Activated T-cell treated with anti-CD3 and anti-CD28 coated beads, Interleukin-2, amount 50 U/mL, for 48 hours (primary cell): ENCODE results near the gene RBM6.
"Not testable (repeated sequence)": the region's sequence is repeated elsewhere in the genome, so short reads cannot be mapped to it uniquely, and the experiment has no call there.

ENCODE experiments used
- DNase-seq, 2 experiments: peaks; one replicate each; pipeline ENCODE4 v3.0.0-alpha.2; 2020

Gene RBM6

DNA sequence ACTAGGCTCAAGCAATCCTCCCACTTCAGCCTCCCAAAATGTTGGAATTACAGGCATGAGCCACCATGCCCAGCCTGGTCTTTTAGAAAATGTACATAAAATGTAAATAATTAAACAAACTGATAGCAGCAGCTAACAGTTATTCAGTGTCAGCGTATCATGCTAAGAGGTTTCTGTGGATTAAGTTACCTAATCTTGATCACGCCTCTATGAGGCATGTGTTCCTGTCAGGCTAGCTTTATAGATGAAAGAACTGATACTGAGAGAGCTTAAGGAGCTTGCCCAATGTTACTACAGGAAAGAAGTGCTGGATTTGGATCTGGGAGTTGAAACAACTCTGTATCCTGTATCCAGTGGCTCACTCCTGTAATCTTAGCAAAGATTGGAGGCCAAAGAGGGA is 25.0 kb upstream of the RBM6 start:
- no peak for DNase-seq

DNA sequence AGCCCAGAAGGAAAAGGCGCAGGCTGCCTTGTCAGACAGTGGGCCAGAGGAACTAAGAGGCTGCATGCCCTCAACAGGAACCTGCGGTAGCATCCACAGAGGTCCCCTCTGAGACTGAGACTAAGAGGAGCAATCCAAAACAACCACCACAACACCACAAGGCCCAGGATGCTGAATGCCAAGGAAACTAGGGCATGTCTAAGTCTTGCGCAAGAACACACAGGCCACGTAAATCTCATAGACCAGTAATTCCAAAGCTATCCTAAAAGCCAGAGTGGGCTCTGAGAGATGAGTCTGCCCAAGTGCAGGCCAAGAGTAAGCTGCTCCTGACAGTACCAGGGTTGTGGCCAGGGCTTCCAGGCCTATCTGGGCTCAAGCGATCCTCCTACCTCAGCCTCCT is 23.3 kb upstream of the RBM6 start:
- no peak for DNase-seq

DNA sequence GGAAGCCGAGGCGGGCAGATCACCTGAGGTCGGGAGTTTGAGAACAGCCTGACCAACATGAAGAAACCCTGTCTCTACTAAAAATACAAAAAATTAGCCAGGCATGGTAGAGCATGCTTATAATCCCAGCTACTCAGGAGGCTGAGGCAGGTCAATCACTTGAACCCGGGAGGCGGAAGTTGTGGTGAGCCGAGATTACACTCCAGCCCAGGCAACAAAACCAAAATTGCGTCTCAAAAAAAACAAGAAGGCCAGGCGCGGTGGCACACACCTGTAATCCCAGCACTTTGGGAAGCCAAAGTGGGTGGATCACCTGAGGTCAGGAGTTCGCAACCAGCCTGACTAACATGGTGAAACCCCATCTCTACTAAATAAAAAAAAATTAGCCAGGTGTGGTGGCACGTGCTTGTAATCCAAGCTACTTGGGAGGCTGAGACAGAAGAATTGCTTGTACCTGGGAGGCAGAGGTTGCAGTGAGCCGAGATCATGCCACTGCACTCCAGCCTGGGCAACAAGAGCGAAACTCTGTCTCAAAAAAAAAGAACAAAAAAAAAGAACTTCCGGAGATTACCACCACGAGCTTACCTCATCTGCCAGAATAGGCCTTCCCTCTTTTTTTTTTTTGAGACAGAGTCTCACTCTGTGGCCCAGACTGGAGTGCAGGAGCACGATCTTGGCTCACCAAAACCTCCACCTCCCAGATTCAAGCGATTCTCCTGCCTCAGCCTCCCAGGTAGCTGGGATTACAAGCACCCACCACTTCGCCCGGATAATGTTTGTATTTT is 22.0 kb upstream of the RBM6 start:
- not testable (repeated sequence) for DNase-seq

DNA sequence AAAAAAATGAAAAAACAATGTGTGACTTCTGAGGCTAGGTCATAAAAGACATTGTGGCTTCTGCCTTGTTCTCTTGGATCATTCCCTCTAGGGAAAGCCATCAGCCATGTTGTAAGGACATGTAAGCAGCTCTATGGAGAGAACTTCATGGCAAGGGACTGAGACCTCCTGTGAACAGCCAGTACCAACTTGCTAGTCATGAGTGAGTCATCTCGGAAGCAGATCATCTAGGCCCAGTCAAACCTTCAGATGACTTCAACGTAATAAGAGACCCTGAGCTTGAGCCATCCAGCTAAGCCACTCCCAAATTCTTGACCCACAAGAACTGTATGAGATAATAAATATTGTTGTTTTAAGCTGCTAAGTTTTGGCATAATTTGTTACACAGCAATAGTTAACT is 15.3 kb upstream of the RBM6 start:
- DNase-seq, result no peak

DNA sequence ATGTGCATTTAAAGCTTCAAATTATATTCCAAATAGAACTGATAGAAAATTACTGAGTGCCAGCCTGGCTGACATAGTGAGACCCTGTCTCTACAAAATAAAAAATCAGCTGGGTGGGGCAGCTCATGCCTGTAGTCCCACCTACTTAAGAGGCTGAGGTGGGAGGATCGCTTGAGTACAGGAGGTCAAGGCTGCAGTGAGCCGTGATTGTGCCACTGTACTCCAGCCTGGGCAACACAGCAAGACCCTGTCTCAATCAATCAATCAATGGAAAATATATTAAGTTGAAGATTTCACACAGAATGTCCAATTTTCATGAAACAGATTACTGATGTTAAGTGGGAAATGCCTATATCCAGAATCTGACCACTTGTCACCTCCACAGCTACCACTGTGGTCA is 14.5 kb upstream of the RBM6 start:
- DNase-seq, result no peak

DNA sequence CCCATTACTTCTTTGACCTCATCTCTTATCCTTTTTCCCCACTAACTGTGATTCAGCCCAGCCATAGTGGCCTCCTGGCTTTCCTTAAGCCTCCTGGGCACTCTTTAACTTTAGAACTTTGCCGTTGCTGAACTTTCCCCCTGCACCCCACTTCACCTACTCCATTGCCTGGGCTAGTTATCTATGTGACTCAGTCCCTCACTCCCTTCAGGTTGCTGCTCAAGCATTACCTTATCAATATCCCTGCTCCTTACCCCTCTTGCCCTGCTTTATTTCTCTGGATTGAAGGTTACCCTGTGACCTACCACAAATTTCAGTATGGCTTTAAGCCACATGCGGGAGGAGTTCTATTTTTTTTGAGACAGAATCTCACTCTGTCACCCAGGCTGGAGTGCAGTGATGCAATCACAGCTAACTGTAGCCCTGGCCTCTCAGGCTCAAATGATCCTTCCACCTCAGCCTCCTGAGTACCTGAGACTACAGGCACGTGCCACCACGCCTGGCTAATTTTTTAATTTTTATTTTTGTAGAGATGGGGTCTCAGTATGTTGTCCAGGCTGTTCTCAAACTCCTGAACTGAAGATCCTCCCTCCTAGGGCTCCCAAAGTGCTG is 13.7 kb upstream of the RBM6 start:
- no peak for DNase-seq

DNA sequence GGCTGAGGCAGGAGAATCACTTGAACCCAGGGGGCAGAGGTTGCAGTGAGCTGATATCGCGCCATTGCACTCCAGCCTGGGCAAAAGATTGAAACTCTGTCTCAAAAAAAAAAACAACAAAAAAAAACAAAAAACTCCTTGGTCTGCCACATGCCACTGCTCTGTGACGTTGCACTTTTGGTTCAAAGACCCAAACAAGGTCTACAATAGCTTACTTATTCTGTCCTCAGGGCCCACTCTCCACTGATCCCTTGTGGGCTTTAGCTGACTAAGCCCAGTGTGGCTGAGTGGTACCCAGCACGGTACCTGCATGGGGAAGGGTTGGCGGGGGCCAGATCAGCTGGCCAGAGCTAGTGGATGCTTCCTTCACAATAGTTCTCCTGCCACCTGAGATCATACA is 12.2 kb upstream of the RBM6 start:
- no peak for DNase-seq

DNA sequence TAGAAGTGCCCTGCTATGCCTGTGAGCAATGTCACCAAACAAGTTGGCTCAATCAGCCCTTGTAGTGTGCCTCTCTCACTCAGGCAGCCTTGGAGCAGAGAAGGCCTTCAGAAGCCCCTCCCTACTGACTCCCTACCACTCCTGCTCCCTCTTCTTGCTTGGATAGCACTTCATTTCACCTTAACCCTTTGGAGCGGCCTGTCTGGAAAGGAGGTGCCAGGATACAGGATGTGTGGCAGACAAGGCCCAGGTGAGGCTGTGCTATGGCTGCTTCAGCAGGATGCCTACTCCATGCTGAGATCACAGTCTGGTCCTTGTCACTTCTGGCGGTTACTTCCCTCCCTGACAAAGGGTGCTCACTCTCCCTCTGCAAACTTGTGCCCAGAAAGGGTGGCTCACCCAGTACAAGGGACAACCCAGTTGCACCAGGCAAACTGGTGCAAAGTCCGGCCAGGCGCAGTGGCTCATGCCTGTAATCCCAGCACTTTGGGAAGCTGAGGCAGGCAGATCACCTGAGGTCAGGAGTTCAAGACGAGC is 11.4 kb upstream of the RBM6 start:
- DNase-seq, result no peak

DNA sequence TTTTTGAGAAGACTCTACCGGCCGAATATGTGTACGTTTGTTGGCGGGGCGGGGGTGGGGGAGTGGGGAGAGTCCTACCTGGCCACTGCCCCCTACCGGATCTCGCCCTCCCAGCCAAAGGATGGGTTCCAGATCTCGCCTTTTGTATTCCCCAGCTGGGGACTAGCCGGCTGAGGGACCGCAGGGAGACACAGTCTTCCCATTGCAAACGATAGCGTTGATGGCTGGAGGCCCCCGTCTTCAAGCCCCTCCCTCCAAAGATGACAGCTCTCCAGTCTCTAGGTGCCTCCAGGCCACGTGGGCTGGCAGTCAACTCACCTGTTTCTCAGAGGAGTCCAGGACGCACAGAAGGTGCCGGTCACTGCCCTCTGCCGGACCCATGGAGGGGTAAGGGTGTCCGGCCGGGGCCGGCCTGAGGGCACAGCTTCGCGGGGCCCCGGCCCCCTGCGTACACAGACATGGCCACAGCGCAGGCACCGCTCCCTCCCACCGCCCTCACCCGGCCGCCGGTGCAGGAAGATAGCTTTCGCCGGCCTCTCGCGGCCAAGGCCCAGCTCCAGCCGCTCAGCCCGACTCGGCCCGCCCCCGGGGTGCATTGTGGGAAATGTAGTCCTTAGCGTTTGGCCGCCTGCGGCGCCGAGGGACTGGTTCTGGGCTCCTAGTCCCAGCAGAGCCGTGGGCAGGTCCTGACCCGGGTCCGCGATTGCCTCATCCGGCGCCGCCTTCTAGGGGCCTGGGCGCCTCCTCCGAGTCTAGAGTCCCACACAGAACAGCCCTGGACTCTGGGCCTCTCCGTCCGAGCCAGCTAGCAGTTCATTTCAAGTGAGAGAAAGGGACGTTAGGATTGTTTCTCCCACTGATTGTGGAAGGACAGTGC is 10.4 kb upstream of the RBM6 start, which contains the start of gene MON1A:
Gene MON1A, minus strand, starts transcription at position 521 of the 877 bp plus-strand sequence. CDS start 16,465 bp downstream, outside the sequence.
- DNase-seq, result peak; percentile 95

DNA sequence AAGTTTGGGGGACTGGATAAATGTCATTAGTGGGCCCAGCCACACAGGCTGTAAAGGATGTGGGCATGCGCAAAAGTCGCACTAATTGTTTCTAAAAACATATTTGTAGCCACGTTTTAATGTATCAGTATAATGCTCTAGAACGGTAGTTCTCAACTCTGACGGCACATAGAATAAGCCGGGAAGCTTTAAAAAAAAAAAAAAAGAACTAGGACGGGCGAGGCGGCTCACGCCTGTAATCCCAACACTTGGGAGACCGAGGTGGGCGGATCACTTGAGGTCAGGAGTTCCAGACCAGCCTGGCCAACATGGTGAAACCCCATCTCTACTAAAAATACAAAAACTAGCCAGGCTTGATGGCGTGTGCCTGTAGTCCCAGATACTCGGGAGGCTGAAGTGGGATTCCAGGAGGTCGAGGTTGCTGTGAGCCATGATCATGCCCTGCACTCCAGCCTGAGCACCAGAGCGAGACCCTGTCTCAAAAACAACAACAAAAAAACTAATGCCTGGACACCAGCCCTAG is 9.7 kb upstream of the RBM6 start:
- no peak for DNase-seq

DNA sequence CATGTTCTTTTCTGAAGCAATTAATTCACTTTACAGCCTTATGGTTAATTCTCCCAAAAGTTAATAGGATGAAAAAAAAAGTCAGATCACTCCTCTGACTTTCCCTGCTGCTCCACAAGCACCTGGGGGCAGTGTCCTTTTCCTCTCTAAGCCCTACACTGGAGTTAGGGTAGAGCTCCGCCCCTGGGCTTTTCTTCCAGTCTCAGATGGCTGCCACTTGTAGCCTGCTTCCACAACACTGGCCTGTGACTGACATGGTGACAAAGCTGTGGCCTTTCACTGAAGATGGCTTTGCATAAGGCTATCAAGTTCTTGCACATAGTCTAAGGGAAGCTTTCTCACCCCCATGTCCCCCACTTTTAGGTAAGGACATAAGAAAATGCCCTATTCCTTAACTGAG is 9.0 kb upstream of the RBM6 start:
- no peak for DNase-seq

DNA sequence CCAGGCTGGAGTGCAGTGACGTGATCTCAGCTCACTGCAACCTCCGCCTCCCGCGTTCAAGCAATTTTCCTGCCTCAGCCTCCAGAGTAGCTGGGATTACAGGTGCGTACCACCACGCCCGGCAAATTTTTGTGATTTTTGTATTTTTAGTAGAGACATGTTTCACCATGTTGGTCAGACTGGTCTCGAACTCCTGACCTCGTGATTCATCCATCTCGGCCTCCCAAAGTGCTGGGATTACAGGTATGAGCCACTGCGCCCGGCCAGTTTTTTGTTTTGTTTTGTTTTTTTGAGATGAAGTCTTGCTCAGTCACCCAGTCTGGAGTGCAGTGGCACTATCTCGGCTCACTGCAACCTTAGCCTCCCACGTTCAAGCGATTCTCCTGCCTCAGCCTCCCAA is 7.7 kb upstream of the RBM6 start:
- DNase-seq, result not testable (repeated sequence)

DNA sequence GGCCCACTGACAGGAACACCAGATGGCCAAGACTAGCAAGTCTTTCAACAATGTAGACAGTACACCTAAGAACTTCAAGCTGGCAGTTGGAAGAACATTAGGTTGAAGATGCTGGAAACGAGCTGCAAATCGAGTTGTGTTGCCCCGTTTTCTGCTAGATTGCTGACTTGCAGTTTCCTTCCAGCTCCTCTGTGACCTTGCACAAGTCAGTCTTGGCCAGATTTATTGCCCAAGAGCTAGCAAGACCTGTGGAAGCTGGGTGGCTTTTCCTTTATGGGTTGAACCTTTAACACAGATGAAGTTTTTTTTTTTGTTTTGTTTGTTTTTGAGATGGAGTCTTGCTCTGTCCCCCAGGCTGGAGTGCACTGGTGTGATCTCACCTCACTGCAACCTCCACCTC is 2.9 kb upstream of the RBM6 start:
- DNase-seq, result no peak

DNA sequence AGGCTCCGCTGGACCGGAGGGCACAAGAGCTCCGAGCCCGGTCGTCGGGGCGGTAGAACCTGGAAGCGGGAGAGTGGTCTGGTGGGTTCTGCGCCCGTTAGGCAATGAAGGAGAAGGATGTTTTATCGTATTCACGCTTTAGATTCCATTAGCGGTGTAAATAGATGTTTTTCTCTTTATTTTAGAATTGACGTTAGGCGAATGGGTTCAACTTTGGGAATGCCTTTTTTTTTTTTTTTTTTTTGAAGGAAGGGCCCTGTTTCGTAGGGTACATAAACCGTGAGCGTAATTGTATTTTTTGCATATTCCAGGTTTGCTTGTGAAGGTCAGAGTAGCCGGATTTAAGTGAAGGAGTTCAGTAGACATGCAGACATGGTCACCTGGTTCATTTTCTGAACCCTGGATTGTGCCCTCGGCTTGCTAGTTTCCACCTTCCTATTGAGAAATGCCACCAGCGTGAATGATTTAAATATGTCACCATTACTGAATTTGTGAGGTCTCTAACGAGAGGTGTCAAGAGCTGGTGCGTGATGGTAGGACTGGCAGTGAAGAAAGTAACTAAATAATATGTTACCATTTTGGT is 808 bp downstream of the RBM6 start:
- no peak for DNase-seq

DNA sequence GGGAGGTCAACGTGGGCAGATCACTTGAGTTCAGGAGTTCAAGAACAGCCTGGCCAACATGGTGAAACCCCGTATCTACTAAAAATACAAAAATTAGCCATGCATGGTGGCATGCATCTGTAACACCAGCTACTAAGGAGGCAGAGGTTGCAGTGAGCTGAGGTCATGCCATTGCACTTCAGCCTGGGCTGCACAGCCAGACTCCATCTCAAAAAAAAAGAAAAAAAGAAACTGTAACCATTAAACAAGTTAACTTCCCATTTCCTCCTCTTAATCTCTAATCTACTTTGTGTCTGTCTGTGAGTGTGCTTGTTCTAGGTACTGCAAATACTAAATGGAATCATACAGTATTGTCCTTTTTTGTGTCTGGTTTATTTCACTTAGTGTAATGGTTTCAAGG is 2.7 kb downstream of the RBM6 start:
- DNase-seq, result no peak

DNA sequence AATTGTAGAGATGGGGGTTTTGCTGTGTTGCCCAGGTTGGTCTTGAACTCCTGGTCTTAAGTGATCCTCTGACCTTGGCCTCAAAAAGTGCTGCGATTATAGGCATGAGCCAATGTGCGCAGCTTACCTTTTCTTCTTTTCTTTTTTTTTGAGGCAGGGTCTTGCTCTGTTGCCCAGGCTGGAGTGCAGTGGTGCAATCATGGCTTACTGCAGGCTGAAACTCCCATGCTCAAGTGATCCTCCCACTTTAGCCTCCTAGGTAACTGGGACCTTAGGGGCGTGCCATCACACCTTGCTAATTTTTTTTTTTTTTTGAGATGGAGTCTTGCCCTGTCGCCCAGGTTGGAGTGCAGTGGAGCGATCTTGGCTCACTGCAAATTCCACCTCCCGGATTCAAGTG is 13.0 kb downstream of the RBM6 start:
- no peak for DNase-seq

DNA sequence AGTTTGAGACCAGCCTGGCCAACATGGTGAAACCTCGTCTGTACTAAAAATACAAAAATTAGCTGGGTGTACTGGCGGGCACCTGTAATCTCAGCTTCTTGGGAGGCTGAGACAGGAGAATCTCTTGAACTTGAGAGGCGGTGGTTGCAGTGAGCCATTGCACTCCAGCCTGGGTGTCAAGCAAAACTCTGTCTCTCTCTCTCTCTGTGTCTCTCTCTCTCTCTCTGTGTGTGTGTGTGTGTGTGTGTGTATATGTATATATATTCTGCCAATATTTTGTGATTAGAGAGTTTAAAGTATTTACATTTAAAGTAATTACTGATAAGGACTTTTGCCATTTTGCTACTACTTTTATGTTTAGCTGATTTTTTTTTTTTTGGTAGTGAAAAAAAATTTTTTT is 15.7 kb downstream of the RBM6 start:
- no peak for DNase-seq

DNA sequence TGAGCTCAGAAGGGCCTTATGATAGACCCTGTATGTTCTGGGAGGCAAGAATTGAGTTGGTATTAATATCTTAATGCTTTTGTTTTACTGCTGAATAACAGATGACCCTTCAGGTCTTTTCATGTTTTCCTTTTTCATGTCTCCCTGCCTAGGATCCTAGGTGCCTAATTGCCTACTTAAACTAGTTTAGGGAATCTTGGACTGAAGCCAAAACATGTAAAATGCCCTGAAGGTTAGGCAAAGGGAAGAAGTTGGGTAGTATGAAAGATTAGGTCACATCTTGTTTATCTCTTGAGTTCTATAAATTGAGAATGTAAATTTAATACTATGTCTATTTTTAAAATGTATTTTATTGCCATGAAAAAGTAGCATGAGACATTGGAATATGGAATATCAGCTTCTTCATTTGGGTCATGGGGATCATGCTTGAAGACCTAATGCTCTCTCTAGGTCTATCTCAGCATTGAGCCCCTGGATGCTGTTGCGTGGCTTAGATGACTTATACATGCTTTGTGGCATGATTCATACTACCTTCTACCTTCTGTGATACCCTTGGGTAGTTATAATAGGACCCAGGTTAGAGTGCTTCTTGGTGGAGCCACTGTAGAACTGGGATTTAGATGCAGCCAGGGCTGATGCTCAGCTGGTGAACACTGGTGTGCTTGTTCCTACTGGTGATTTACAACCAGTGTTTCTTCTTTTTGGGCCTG is 26.4 kb downstream of the RBM6 start:
- no peak for DNase-seq

DNA sequence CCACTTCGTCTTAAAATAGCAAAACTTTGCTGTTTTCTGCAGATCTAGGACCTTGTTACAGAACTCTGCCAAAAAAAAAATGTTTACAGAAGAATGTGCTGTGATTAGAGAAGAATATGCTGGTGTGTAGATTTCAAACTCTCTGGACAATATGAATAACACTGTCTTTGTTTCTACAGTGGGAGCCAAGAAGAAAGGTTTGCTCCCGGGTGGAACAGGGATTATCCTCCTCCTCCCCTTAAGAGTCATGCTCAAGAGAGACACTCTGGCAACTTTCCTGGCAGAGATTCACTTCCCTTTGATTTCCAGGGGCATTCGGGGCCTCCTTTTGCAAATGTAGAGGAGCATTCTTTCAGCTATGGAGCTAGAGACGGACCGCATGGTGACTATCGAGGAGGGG is 27.3 kb downstream of the RBM6 start:
- DNase-seq, result no peak

DNA sequence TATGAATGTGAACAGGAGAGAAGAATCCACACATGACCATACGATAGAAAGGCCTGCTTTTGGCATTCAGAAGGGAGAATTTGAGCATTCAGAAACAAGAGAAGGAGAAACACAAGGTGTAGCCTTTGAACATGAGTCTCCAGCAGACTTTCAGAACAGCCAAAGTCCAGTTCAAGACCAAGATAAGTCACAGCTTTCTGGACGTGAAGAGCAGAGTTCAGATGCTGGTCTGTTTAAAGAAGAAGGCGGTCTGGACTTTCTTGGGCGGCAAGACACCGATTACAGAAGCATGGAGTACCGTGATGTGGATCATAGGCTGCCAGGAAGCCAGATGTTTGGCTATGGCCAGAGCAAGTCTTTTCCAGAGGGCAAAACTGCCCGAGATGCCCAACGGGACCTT is 28.4 kb downstream of the RBM6 start:
- DNase-seq, result no peak

DNA sequence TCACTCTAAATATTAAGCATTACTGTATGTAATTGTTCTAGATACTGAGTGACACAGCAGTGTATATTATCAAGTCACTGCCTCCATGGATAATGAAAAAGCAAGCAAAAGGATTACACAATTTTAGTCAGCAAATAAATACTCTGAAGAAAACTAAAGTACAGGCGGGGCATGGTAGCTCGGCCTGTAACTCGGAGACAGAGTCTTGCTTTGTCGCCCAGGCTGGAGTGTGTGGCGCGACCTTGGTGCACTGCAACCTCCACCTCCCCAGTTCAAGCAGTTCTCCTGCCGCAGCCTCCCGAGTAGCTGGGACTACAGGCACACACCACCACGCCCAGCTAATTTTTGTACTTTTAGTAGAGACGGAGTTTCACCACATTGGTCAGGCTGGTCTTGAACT is 32.7 kb downstream of the RBM6 start:
- no peak for DNase-seq

DNA sequence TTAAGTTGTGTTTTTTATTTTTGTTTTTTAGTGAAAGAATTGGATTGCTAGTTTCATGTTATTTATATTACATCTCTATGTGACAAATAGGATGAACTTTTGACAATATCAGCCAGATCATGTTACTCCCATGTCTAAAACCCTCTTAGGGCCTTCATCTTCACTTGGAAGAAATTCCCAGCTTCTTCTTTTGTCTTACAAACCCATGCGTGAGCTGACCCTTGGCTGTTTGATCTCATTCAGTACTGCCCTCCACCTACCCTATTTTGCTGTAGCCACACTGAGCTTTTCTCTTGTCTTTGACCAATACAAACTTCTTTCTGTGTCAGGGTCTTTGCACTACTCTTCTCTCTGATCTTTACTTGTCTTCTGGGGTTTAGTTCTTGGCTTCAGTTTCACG is 37.0 kb downstream of the RBM6 start:
- no peak for DNase-seq
